ENCODE measurements around the gene SLC25A53. TPM values are rescaled to one million over a fixed set of nuclear protein-coding genes. Genes with fewer than 3 reads are reported as not detected.

Gene SLC25A53
- total and polyA plus RNA-seq, 2 experiments from 2014 or later, result 2.2 to 3.7 TPM

- Mint-ChIP-seq H3K9me3 (no peaks in the 10 kb centered on the region), H3K4me3 (peak overlapping the region; percentile 76)
Measured at GRCh38 chrX:104166735-104167436, 10.1 kb upstream of the SLC25A53 start.

GRCh38 chrX:104165894-104166734 is 9.3 kb upstream of the SLC25A53 start, which contains the start of gene FAM199X:
Gene FAM199X (plus strand): TSS chrX:104166453. CDS start chrX:104166786, 333 bp downstream.
- Mint-ChIP-seq H3K27ac (peak within 1 kb of the TSS; percentile 87), H3K4me3 (peak within 1 kb of the TSS; percentile 76), H3K36me3 (ENCODE audit: low read depth) (peaks cover 3% of the 10 kb centered on the region; the same call in 1 of the 3 replicates), H3K9me3 (no peaks in the 10 kb centered on the region), H3K4me1 (peaks cover 18% of the 10 kb centered on the region), H3K27me3 (ENCODE audit: insufficient read depth, low read depth, poor library complexity) (peaks cover 2% of the 10 kb centered on the region)
- ATAC-seq, result peak; percentile 96
- Histone ChIP-seq H2AFZ (peak within 1 kb of the TSS; percentile 94), H4K20me1 (replicated peaks; ENCODE audit: insufficient read depth) (no peaks in the 10 kb centered on the region; the same call in 1 of the 2 replicates), H3K36me3 (ENCODE audit: insufficient read depth) (no peaks in the 10 kb centered on the region), H3K79me2 (replicated peaks; ENCODE audit: insufficient read depth) (peaks cover 33% of the 10 kb centered on the region), H3K4me3 (peak within 1 kb of the TSS; percentile 71), H3F3A (replicated peaks; ENCODE audit: low read depth) (no peaks in the 10 kb centered on the region), H3K27ac (ENCODE audit: low read depth) (peak within 1 kb of the TSS; percentile 37; the same call in 1 of the 2 replicates), H3K9me2 (ENCODE audit: insufficient read depth) (no peaks in the 10 kb centered on the region), H3K4me1 (ENCODE audit: insufficient read depth) (0 out of 2 replicates have a peak, but pooled peaks cover 5% of the 10 kb centered on the region), H3K4me2 (peak within 1 kb of the TSS; percentile 85), H3K27me3 (ENCODE audit: insufficient read depth) (0 out of 2 replicates have a peak, but pooled peaks cover 5% of the 10 kb centered on the region)
- peak; percentile 85 for DNase-seq (ENCODE audit: low spot score)
- TF ChIP-seq CTCF (conservative IDR thresholded peaks at IDR 0.05; ENCODE audit: low read depth in 2 of 2) (peak; percentile 22 to 44; a peak in 3 of 4 replicates), STAT1 (IDR thresholded peaks at IDR 0.05; ENCODE audit: unreplicated experiment) (no peak)

More at GRCh38 chrX:104166735-104167436, 10.1 kb upstream of the SLC25A53 start:
- H3K9me2 ChIP-seq (ENCODE audit: insufficient read depth), result no peaks in the 10 kb centered on the region
- TF ChIP-seq ZNF114 (CRISPR knock-in tag; IDR thresholded peaks at IDR 0.05), result no peak
- no peak for TF ChIP-seq ETS1 (IDR thresholded peaks at IDR 0.05)
- no peak for TF ChIP-seq EZH2 (IDR thresholded peaks at IDR 0.05; ENCODE audit: low read depth, unreplicated experiment)
- H3K4me1 ChIP-seq (ENCODE audit: insufficient read depth), result 0 out of 2 replicates have a peak, but pooled peaks cover 5% of the 10 kb centered on the region
- H2AFZ ChIP-seq, result no peak overlapping the region
- Mint-ChIP-seq H3K27me3 (ENCODE audit: insufficient read depth, low read depth, poor library complexity) (peaks cover 2% of the 10 kb centered on the region), H3K27ac (no peak overlapping the region), H3K36me3 (ENCODE audit: low read depth) (peaks cover 3% of the 10 kb centered on the region; the same call in 1 of the 3 replicates), H3K4me1 (peaks cover 18% of the 10 kb centered on the region)
- H3K4me2 ChIP-seq, result peak overlapping the region; percentile 85
- ATAC-seq, result peak; percentile 8
- H3F3A ChIP-seq (replicated peaks; ENCODE audit: low read depth), result no peaks in the 10 kb centered on the region
- peak; percentile 18 for DNase-seq (ENCODE audit: low spot score)
- H4K20me1 ChIP-seq (replicated peaks; ENCODE audit: insufficient read depth), result no peaks in the 10 kb centered on the region; the same call in 1 of the 2 replicates
- H3K4me3 ChIP-seq, result peak overlapping the region; percentile 71
- H3K36me3 ChIP-seq (ENCODE audit: insufficient read depth), result no peaks in the 10 kb centered on the region
- 0 out of 2 replicates have a peak, but pooled peaks cover 5% of the 10 kb centered on the region for H3K27me3 ChIP-seq (ENCODE audit: insufficient read depth)
- peaks cover 33% of the 10 kb centered on the region for H3K79me2 ChIP-seq (replicated peaks; ENCODE audit: insufficient read depth)
- no peak overlapping the region for H3K27ac ChIP-seq (ENCODE audit: low read depth)
